Activated naive CD8-positive, alpha-beta T cell treated with anti-CD3 and anti-CD28 coated beads for 36 hours (primary cell): Measurements from ENCODE around the gene ASMT. TPM values are rescaled to one million over a fixed set of nuclear protein-coding genes. Genes with fewer than 3 reads are reported as not detected.
"Not testable (repeated sequence)": the region's sequence is repeated elsewhere in the genome, so short reads cannot be mapped to it uniquely, and the experiment has no call there.

ENCODE experiments used
- DNase-seq: peaks from one replicate; pipeline ENCODE4 v3.0.0; 2021
- H3K27ac Mint-ChIP-seq: one replicate; pipeline ENCODE4 v1.8.0; 2022; ENCODE audit warnings: mild to moderate bottlenecking, moderate library complexity, mixed read lengths
- H3K27me3 Mint-ChIP-seq: one replicate; pipeline ENCODE4 v1.8.0; 2022; ENCODE audit warnings: mild to moderate bottlenecking, mixed read lengths
- H3K36me3 Mint-ChIP-seq: one replicate; pipeline ENCODE4 v1.8.0; 2021; ENCODE audit warnings: mild to moderate bottlenecking, mixed read lengths
- H3K4me1 Mint-ChIP-seq: one replicate; pipeline ENCODE4 v1.8.0; 2021; ENCODE audit warnings: mixed read lengths
- H3K4me3 Mint-ChIP-seq: one replicate; pipeline ENCODE4 v1.8.0; 2022; ENCODE audit warnings: mild to moderate bottlenecking, moderate library complexity, mixed read lengths
- H3K9me3 Mint-ChIP-seq: one replicate; pipeline ENCODE4 v1.8.0; 2022; ENCODE audit warnings: mixed read lengths
- total RNA-seq, 2 experiments: library from RNA; stranded (reverse); gene quantifications; one replicate each; pipeline ENCODE4 v1.2.3, GENCODE V29; 2021

Gene ASMT
- total RNA-seq, 2 experiments from 2014 or later: 0.54 TPM; not detected in 1

DNA sequence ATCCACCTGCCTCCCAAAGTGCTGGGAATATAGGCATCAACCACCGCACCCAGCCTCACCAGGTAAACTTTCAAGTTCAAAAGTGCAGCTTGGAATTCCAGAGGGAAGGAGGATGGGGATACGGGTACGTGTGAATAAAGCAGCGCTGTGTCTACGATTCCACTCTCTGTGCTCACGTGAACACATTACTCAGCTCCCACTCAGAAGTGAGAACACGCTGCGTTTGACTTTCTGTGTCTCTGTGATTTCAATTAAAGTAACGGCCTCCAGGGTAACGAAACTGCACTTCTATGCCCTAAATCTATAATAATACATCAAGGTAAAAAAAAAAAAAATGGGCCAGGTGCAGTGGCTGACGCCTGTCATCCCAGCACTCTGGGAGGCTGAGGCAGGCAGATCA lies 8.4 kb upstream of the ASMT start:
- Mint-ChIP-seq H3K4me1 (peaks cover 2% of the 10 kb centered on the region), H3K36me3 (peaks cover 24% of the 10 kb centered on the region), H3K4me3 (no peak overlapping the region), H3K27me3 (no peaks in the 10 kb centered on the region), H3K9me3 (no peaks in the 10 kb centered on the region), H3K27ac (no peak overlapping the region)
- DNase-seq: no peak

- Mint-ChIP-seq H3K9me3 (no peaks in the 10 kb centered on the region), H3K36me3 (peaks cover 5% of the 10 kb centered on the region), H3K4me3 (no peak overlapping the region), H3K27me3 (no peaks in the 10 kb centered on the region), H3K4me1 (peaks cover 2% of the 10 kb centered on the region), H3K27ac (no peak overlapping the region)
- no peak for DNase-seq
Measured at GRCh38 chrX:1609311-1609710, 5.5 kb upstream of the ASMT start.

- H3K27ac Mint-ChIP-seq: no peak overlapping the region
Measured at GRCh38 chrX:1609762-1610161, 5.1 kb upstream of the ASMT start.

GRCh38 chrX:1610166-1610565 lies 4.7 kb upstream of the ASMT start:
- no peak for DNase-seq
- Mint-ChIP-seq H3K27ac (no peak overlapping the region), H3K4me3 (no peak overlapping the region), H3K36me3 (no peaks in the 10 kb centered on the region), H3K9me3 (no peaks in the 10 kb centered on the region), H3K4me1 (peaks cover 2% of the 10 kb centered on the region), H3K27me3 (no peaks in the 10 kb centered on the region)

More at GRCh38 chrX:1609762-1610161, 5.1 kb upstream of the ASMT start:
- Mint-ChIP-seq H3K4me1 (peaks cover 2% of the 10 kb centered on the region), H3K36me3 (peaks cover 3% of the 10 kb centered on the region), H3K9me3 (no peaks in the 10 kb centered on the region), H3K27me3 (no peaks in the 10 kb centered on the region), H3K4me3 (no peak overlapping the region)
- no peak for DNase-seq

GRCh38 chrX:1610736-1611135 lies 4.1 kb upstream of the ASMT start:
- no peak overlapping the region for H3K27ac Mint-ChIP-seq
- H3K4me1 Mint-ChIP-seq: peaks cover 2% of the 10 kb centered on the region
- no peak for DNase-seq
- no peaks in the 10 kb centered on the region for H3K9me3 Mint-ChIP-seq
- no peaks in the 10 kb centered on the region for H3K27me3 Mint-ChIP-seq
- no peaks in the 10 kb centered on the region for H3K36me3 Mint-ChIP-seq
- no peak overlapping the region for H3K4me3 Mint-ChIP-seq

- Mint-ChIP-seq H3K27ac (no peak overlapping the region), H3K36me3 (no peaks in the 10 kb centered on the region), H3K4me1 (peaks cover 2% of the 10 kb centered on the region), H3K27me3 (no peaks in the 10 kb centered on the region), H3K9me3 (no peaks in the 10 kb centered on the region), H3K4me3 (no peak overlapping the region)
- no peak for DNase-seq
Measured at GRCh38 chrX:1612641-1613286, 2.1 kb upstream of the ASMT start.

DNA sequence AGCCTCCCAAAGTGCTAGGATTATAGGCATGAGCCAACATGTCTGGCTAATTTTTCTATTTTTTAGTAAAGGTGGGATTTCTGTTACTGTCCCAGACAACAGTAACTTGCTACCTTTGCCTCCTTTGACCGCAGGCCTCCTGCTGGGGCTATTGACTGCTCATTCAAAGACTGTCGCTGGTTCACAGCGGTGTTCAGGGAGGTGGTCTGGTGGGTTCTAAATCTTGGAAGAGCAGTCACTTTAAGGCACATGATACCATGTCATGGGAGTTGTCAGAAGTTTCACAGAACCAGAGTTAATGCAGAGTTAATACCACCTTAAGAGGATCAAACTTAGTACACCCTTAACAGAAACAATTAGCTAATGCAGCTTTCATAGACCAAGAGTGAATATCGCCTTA lies 3.8 kb downstream of the ASMT start:
- H3K27me3 Mint-ChIP-seq: no peaks in the 10 kb centered on the region
- H3K36me3 Mint-ChIP-seq: no peaks in the 10 kb centered on the region

DNA sequence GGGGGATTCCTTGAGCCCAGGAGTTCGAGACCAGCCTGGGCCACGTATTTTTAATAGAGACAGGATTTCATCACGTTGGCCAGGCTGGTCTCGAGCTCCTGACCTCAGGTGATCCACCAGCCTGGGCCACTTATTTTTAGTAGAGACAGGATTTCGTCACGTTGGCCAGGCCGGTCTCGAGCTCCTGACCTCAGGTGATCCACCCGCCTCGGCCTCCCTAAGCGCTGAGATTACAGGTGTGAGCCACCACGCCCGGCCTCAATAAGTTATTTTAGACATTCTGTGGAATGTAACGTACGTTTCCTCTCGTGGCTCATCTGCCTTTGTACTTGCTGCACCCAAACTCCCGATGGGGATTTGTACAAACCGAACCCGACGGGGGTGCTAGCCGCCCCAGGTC lies 8.8 kb downstream of the ASMT start:
- H3K4me1 Mint-ChIP-seq: peaks cover 16% of the 10 kb centered on the region
- DNase-seq: no peak
- H3K4me3 Mint-ChIP-seq: no peak overlapping the region
- H3K27me3 Mint-ChIP-seq: no peaks in the 10 kb centered on the region
- H3K9me3 Mint-ChIP-seq: no peaks in the 10 kb centered on the region
- H3K36me3 Mint-ChIP-seq: no peaks in the 10 kb centered on the region
- H3K27ac Mint-ChIP-seq: no peak overlapping the region

More for the DNA sequence above, 3.8 kb downstream of the ASMT start:
- H3K4me1 Mint-ChIP-seq: peaks cover 5% of the 10 kb centered on the region
- DNase-seq: no peak
- H3K4me3 Mint-ChIP-seq: no peak overlapping the region
- H3K9me3 Mint-ChIP-seq: no peaks in the 10 kb centered on the region
- no peak overlapping the region for H3K27ac Mint-ChIP-seq

DNA sequence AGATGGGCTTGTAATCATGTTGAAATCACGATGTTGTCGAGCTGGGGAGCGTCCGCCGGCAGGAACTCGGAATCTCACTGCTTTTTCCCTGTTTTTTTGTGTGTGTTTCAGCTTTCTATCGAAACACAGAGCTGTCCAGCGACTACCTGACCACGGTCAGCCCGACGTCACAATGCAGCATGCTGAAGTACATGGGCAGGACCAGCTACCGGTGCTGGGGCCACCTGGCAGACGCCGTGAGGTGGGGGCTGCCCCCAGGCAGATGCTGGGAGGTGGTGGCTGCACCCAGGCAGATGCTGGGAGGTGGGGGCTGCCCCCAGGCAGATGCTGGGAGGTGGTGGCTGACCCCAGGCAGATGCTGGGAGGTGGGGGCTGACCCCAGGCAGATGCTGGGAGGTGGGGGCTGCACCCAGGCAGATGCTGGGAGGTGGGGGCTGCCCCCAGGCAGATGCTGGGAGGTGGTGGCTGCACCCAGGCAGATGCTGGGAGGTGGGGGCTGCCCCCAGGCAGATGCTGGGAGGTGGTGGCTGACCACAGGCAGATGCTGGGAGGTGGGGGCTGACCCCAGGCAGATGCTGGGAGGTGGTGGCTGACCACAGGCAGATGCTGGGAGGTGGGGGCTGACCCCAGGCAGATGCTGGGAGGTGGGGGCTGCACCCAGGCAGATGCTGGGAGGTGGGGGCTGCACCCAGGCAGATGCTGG lies 9.4 kb downstream of the ASMT start:
- H3K4me1 Mint-ChIP-seq: peaks cover 16% of the 10 kb centered on the region
- not testable (repeated sequence) for H3K27ac Mint-ChIP-seq, H3K9me3 Mint-ChIP-seq, H3K36me3 Mint-ChIP-seq, DNase-seq, H3K4me3 Mint-ChIP-seq, H3K27me3 Mint-ChIP-seq

DNA sequence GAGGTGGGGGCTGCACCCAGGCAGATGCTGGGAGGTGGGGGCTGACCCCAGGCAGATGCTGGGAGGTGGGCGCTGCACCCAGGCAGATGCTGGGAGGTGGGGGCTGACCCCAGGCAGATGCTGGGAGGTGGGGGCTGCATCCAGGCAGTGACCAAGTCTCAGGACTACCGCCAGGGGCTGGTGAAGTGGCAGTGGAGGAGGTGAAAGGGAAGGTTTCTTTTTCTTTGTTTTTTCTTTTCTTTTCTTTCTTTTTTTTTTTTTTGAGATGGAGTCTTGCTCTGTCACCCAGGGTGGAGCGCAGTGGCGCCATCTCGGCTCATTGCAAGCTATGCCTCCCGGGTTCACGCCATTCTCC lies 10.0 kb downstream of the ASMT start:
- peaks cover 16% of the 10 kb centered on the region for H3K4me1 Mint-ChIP-seq
- DNase-seq: not testable (repeated sequence)

GRCh38 chrX:1629244-1629643 lies 14.4 kb downstream of the ASMT start:
- no peaks in the 10 kb centered on the region for H3K27me3 Mint-ChIP-seq
- H3K36me3 Mint-ChIP-seq: no peaks in the 10 kb centered on the region
- H3K4me1 Mint-ChIP-seq: peaks cover 6% of the 10 kb centered on the region
- no peak overlapping the region for H3K27ac Mint-ChIP-seq
- no peak for DNase-seq
- no peak overlapping the region for H3K4me3 Mint-ChIP-seq
- H3K9me3 Mint-ChIP-seq: no peaks in the 10 kb centered on the region

More for the DNA sequence above, 10.0 kb downstream of the ASMT start:
- H3K9me3 Mint-ChIP-seq, H3K27ac Mint-ChIP-seq, H3K4me3 Mint-ChIP-seq, H3K36me3 Mint-ChIP-seq, H3K27me3 Mint-ChIP-seq: not testable (repeated sequence)

DNA sequence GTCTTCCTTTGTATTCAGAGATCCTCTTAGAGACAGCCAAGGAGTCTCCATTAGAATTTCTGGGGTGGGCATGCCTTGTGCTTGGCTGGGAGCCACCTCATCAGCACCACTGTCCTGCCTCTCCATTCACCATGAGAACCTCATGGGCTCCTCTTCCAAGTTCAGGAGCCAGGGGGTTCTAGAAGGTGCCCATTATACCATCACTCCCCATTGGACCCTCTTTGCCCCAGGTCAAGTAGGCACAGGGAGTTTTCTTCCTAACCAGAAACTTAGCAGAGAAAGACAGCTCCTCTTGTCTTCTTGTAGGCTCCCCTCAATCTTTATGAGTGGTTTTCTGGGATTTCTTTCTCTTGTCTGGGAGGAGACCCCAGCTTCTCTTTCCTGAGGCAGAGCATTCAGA lies 31.1 kb downstream of the ASMT start:
- H3K4me1 Mint-ChIP-seq: peaks cover 4% of the 10 kb centered on the region
- DNase-seq: no peak

DNA sequence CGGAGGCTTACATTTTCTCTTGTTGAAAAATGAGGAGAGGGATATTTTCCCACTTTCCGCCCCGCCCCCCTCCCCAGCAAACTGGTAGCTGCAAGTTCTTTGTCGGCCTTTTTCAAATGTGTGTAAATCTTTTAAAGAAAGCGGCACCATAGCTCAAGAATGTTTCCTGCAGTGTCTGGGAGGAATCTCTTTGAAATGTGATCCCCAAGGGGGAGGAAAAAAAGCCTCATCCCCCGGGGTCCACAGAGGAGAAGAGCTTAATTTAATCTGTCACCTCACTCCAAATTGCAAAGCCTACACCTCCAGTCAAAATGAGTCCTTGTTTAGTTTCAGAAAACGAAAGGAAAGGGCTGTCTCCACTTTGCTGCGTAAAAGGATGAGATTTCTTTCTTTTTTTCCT lies 34.8 kb downstream of the ASMT start:
- no peaks in the 10 kb centered on the region for H3K36me3 Mint-ChIP-seq
- no peak overlapping the region for H3K27ac Mint-ChIP-seq
- H3K27me3 Mint-ChIP-seq: peaks cover 6% of the 10 kb centered on the region
- DNase-seq: no peak
- peaks cover 10% of the 10 kb centered on the region for H3K9me3 Mint-ChIP-seq
- peaks cover 7% of the 10 kb centered on the region for H3K4me1 Mint-ChIP-seq
- H3K4me3 Mint-ChIP-seq: no peak overlapping the region

More for the DNA sequence above, 31.1 kb downstream of the ASMT start:
- Mint-ChIP-seq H3K4me3 (no peak overlapping the region), H3K9me3 (peaks cover 10% of the 10 kb centered on the region), H3K27ac (no peak overlapping the region), H3K27me3 (peaks cover 6% of the 10 kb centered on the region), H3K36me3 (no peaks in the 10 kb centered on the region)

DNA sequence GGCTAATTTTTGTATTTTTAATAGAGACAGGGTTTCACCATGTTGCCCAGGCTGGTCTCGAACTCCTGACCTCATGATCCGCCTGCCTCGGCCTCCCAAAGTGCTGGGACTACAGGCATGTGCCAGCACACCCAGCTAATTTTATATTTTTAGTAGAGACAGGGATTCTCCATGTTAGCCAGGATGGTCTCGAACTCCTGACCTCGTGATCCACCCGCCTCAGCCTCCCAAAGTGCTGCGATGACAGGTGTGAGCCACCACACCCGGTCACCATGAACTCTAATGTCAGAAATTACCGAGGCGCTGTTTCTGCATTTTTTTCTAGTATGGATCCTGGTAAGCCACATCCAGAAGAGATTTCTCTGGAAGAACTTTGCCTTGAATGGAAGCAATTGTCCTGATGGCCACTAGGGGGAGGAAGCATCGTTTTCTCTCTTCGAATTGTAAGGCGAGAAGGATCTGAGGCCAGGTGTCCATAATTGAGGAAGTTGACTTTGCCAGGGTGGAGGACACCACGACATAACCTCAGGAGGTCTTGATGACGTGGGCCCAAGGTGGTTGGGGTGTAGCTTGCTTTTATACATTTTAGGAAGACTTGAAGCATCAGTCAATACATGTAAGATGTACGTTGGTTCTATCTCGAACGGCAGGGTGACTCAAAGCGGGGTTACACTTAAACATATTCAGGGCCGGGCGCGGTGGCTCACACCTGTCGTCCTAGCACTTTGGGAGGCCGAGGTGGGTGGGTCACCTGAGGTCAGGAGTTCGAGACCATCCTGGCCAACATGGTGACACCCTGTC lies 37.4 kb downstream of the ASMT start:
- H3K27me3 Mint-ChIP-seq, H3K36me3 Mint-ChIP-seq, H3K9me3 Mint-ChIP-seq, H3K4me3 Mint-ChIP-seq, H3K27ac Mint-ChIP-seq: not testable (repeated sequence)
- H3K4me1 Mint-ChIP-seq: peaks cover 13% of the 10 kb centered on the region
- peak; percentile 14 for DNase-seq

- no peak overlapping the region for H3K27ac Mint-ChIP-seq
- peaks cover 35% of the 10 kb centered on the region for H3K4me1 Mint-ChIP-seq
- no peaks in the 10 kb centered on the region for H3K27me3 Mint-ChIP-seq
- no peak overlapping the region for H3K4me3 Mint-ChIP-seq
- DNase-seq: no peak
- H3K36me3 Mint-ChIP-seq: peaks cover 15% of the 10 kb centered on the region
- H3K9me3 Mint-ChIP-seq: peaks cover 2% of the 10 kb centered on the region
Measured at GRCh38 chrX:1656379-1656778, 41.5 kb downstream of the ASMT start.
